ENCODE results near the gene SDC4.
A peak's percentile ranks its signal among the peaks of the same experiment; 100 is the strongest.

Gene SDC4

GRCh38 chr20:45293041-45294002 is 54.9 kb downstream of the SDC4 start:
- no peak for DNase-seq

- no peak for DNase-seq
Measured at GRCh38 chr20:45292343-45292742, 55.9 kb downstream of the SDC4 start.

- DNase-seq, result no peak
Measured at GRCh38 chr20:45291526-45291925, 56.7 kb downstream of the SDC4 start.

GRCh38 chr20:45290677-45291355 is 57.4 kb downstream of the SDC4 start:
- peak; percentile 25 for DNase-seq

GRCh38 chr20:45289942-45290676 is 58.1 kb downstream of the SDC4 start:
- DNase-seq, result no peak

GRCh38 chr20:45288860-45289259 is 59.4 kb downstream of the SDC4 start:
- DNase-seq, result no peak

GRCh38 chr20:45288376-45288775 is 59.8 kb downstream of the SDC4 start:
- DNase-seq, result no peak

GRCh38 chr20:45283551-45284057 is 64.6 kb downstream of the SDC4 start:
- no peak for DNase-seq

- DNase-seq, result no peak
Measured at GRCh38 chr20:45282700-45283550, 65.3 kb downstream of the SDC4 start.

- no peak for DNase-seq
Measured at GRCh38 chr20:45279992-45280391, 68.2 kb downstream of the SDC4 start.

GRCh38 chr20:45275338-45275737 is 72.9 kb downstream of the SDC4 start:
- no peak for DNase-seq

Data from SHP77 treated with DMSO at 0.1 percent for 48 hours (cell line).